ENCODE data around the gene DIP2C.

The DIP2C gene

GRCh38 chr10:673492-673891 lies 16.0 kb downstream of the DIP2C start:
- H3K4me1 Mint-ChIP-seq (ENCODE audit: low read depth), result no peaks in the 10 kb centered on the region
- no peaks in the 10 kb centered on the region for H3K9me3 Mint-ChIP-seq (ENCODE audit: low read depth)
- H3K36me3 Mint-ChIP-seq, result no peaks in the 10 kb centered on the region
- H3K4me3 Mint-ChIP-seq, result no peak overlapping the region
- no peak overlapping the region for H3K27ac Mint-ChIP-seq
- H3K27me3 Mint-ChIP-seq, result peaks cover 2% of the 10 kb centered on the region

- Mint-ChIP-seq H3K4me1 (ENCODE audit: low read depth) (no peaks in the 10 kb centered on the region), H3K27ac (no peak overlapping the region), H3K4me3 (no peak overlapping the region), H3K9me3 (ENCODE audit: low read depth) (no peaks in the 10 kb centered on the region), H3K36me3 (no peaks in the 10 kb centered on the region), H3K27me3 (peaks cover 2% of the 10 kb centered on the region)
Observed at GRCh38 chr10:672992-673391, 16.5 kb downstream of the DIP2C start.

- H3K4me1 Mint-ChIP-seq (ENCODE audit: low read depth), result no peaks in the 10 kb centered on the region
- no peaks in the 10 kb centered on the region for H3K36me3 Mint-ChIP-seq
- H3K27ac Mint-ChIP-seq, result no peak overlapping the region
- no peak overlapping the region for H3K4me3 Mint-ChIP-seq
- H3K9me3 Mint-ChIP-seq (ENCODE audit: low read depth), result no peaks in the 10 kb centered on the region
- peaks cover 2% of the 10 kb centered on the region for H3K27me3 Mint-ChIP-seq
Observed at GRCh38 chr10:672203-672602, 17.3 kb downstream of the DIP2C start.

GRCh38 chr10:670990-671389 lies 18.5 kb downstream of the DIP2C start:
- Mint-ChIP-seq H3K27me3 (peaks cover 2% of the 10 kb centered on the region), H3K36me3 (no peaks in the 10 kb centered on the region), H3K4me3 (no peak overlapping the region), H3K4me1 (ENCODE audit: low read depth) (no peaks in the 10 kb centered on the region), H3K9me3 (ENCODE audit: low read depth) (no peaks in the 10 kb centered on the region), H3K27ac (no peak overlapping the region)

- no peak overlapping the region for H3K4me3 Mint-ChIP-seq
- no peak overlapping the region for H3K27ac Mint-ChIP-seq
- H3K9me3 Mint-ChIP-seq (ENCODE audit: low read depth), result no peaks in the 10 kb centered on the region
- H3K36me3 Mint-ChIP-seq, result no peaks in the 10 kb centered on the region
- H3K4me1 Mint-ChIP-seq (ENCODE audit: low read depth), result no peaks in the 10 kb centered on the region
- H3K27me3 Mint-ChIP-seq, result peaks cover 2% of the 10 kb centered on the region
Observed at GRCh38 chr10:670038-670437, 19.4 kb downstream of the DIP2C start.

- no peaks in the 10 kb centered on the region for H3K4me1 Mint-ChIP-seq (ENCODE audit: low read depth)
- H3K27me3 Mint-ChIP-seq, result peaks cover 2% of the 10 kb centered on the region
- H3K4me3 Mint-ChIP-seq, result no peak overlapping the region
Observed at GRCh38 chr10:668786-669485, 20.5 kb downstream of the DIP2C start.

GRCh38 chr10:667602-668143 lies 21.8 kb downstream of the DIP2C start:
- Mint-ChIP-seq H3K9me3 (ENCODE audit: low read depth) (no peaks in the 10 kb centered on the region), H3K36me3 (no peaks in the 10 kb centered on the region), H3K27ac (no peak overlapping the region), H3K4me3 (no peak overlapping the region), H3K27me3 (peaks cover 3% of the 10 kb centered on the region), H3K4me1 (ENCODE audit: low read depth) (no peaks in the 10 kb centered on the region)

More at GRCh38 chr10:668786-669485, 20.5 kb downstream of the DIP2C start:
- no peaks in the 10 kb centered on the region for H3K36me3 Mint-ChIP-seq
- no peak overlapping the region for H3K27ac Mint-ChIP-seq
- no peaks in the 10 kb centered on the region for H3K9me3 Mint-ChIP-seq (ENCODE audit: low read depth)

- H3K27me3 Mint-ChIP-seq, result peaks cover 3% of the 10 kb centered on the region
- H3K4me3 Mint-ChIP-seq, result no peak overlapping the region
- no peak overlapping the region for H3K27ac Mint-ChIP-seq
- H3K36me3 Mint-ChIP-seq, result no peaks in the 10 kb centered on the region
- no peaks in the 10 kb centered on the region for H3K9me3 Mint-ChIP-seq (ENCODE audit: low read depth)
- no peaks in the 10 kb centered on the region for H3K4me1 Mint-ChIP-seq (ENCODE audit: low read depth)
Observed at GRCh38 chr10:667096-667495, 22.4 kb downstream of the DIP2C start.

- H3K27me3 Mint-ChIP-seq, result peaks cover 3% of the 10 kb centered on the region
- no peak overlapping the region for H3K4me3 Mint-ChIP-seq
- no peaks in the 10 kb centered on the region for H3K4me1 Mint-ChIP-seq (ENCODE audit: low read depth)
- no peaks in the 10 kb centered on the region for H3K9me3 Mint-ChIP-seq (ENCODE audit: low read depth)
- no peaks in the 10 kb centered on the region for H3K36me3 Mint-ChIP-seq
- no peak overlapping the region for H3K27ac Mint-ChIP-seq
Observed at GRCh38 chr10:666237-667012, 23.0 kb downstream of the DIP2C start.

GRCh38 chr10:665579-666091 lies 23.8 kb downstream of the DIP2C start:
- Mint-ChIP-seq H3K9me3 (ENCODE audit: low read depth) (no peaks in the 10 kb centered on the region), H3K36me3 (no peaks in the 10 kb centered on the region), H3K27me3 (peaks cover 3% of the 10 kb centered on the region), H3K4me3 (no peak overlapping the region), H3K27ac (no peak overlapping the region), H3K4me1 (ENCODE audit: low read depth) (no peaks in the 10 kb centered on the region)

- H3K4me3 Mint-ChIP-seq, result no peak overlapping the region
- no peak overlapping the region for H3K27ac Mint-ChIP-seq
- H3K4me1 Mint-ChIP-seq (ENCODE audit: low read depth), result no peaks in the 10 kb centered on the region
- peaks cover 1% of the 10 kb centered on the region for H3K27me3 Mint-ChIP-seq
- H3K9me3 Mint-ChIP-seq (ENCODE audit: low read depth), result no peaks in the 10 kb centered on the region
- H3K36me3 Mint-ChIP-seq, result no peaks in the 10 kb centered on the region
Observed at GRCh38 chr10:664893-665292, 24.6 kb downstream of the DIP2C start.

GRCh38 chr10:664301-664700 lies 25.2 kb downstream of the DIP2C start:
- Mint-ChIP-seq H3K9me3 (ENCODE audit: low read depth) (no peaks in the 10 kb centered on the region), H3K4me1 (ENCODE audit: low read depth) (peaks cover 2% of the 10 kb centered on the region), H3K4me3 (no peak overlapping the region), H3K27me3 (peaks cover 1% of the 10 kb centered on the region), H3K27ac (no peak overlapping the region), H3K36me3 (no peaks in the 10 kb centered on the region)

GRCh38 chr10:663831-664251 lies 25.6 kb downstream of the DIP2C start:
- H3K9me3 Mint-ChIP-seq (ENCODE audit: low read depth), result no peaks in the 10 kb centered on the region
- H3K4me1 Mint-ChIP-seq (ENCODE audit: low read depth), result peaks cover 2% of the 10 kb centered on the region
- H3K27ac Mint-ChIP-seq, result no peak overlapping the region
- H3K4me3 Mint-ChIP-seq, result no peak overlapping the region
- H3K27me3 Mint-ChIP-seq, result peaks cover 1% of the 10 kb centered on the region
- H3K36me3 Mint-ChIP-seq, result no peaks in the 10 kb centered on the region

- H3K36me3 Mint-ChIP-seq, result no peaks in the 10 kb centered on the region
- H3K27me3 Mint-ChIP-seq, result peaks cover 1% of the 10 kb centered on the region
- no peak overlapping the region for H3K27ac Mint-ChIP-seq
- peaks cover 2% of the 10 kb centered on the region for H3K4me1 Mint-ChIP-seq (ENCODE audit: low read depth)
- no peaks in the 10 kb centered on the region for H3K9me3 Mint-ChIP-seq (ENCODE audit: low read depth)
- H3K4me3 Mint-ChIP-seq, result no peak overlapping the region
Observed at GRCh38 chr10:663466-663751, 26.1 kb downstream of the DIP2C start.

GRCh38 chr10:662686-663465 lies 26.6 kb downstream of the DIP2C start:
- H3K27me3 Mint-ChIP-seq, result peaks cover 1% of the 10 kb centered on the region
- H3K9me3 Mint-ChIP-seq (ENCODE audit: low read depth), result no peaks in the 10 kb centered on the region
- H3K27ac Mint-ChIP-seq, result no peak overlapping the region
- no peak overlapping the region for H3K4me3 Mint-ChIP-seq
- no peaks in the 10 kb centered on the region for H3K36me3 Mint-ChIP-seq
- peaks cover 2% of the 10 kb centered on the region for H3K4me1 Mint-ChIP-seq (ENCODE audit: low read depth)
